IMR-90 (cell line): Measurements from ENCODE around the gene PLA2G4D. TPM values are rescaled to one million over a fixed set of nuclear protein-coding genes. Genes with fewer than 3 reads are reported as not detected.

Experiments
- ATAC-seq: fragments of 200-7000 bp; cut with Tn5 transposase; 2 replicates; pipeline ENCODE4 v1.9.1; 2020; ENCODE audit warnings: low read depth, mild to moderate bottlenecking, moderate library complexity
- Bru-seq: library from RNA; stranded (reverse); fragments of 400-500 nt; gene quantifications from one replicate; lab custom pipeline; 2021; lab: Mats Ljungman, UMichigan
- BruChase-seq, 2 experiments: library from RNA; stranded (reverse); fragments of 400-500 nt; gene quantifications; one replicate each; lab custom pipeline; 2021; lab: Mats Ljungman, UMichigan
- BruUV-seq: library from RNA; stranded (reverse); fragments of 400-500 nt; replicated peaks from 2 replicates; lab custom pipeline; 2021; lab: Mats Ljungman, UMichigan
- CTCF ChIA-PET: fragments of 300-600 bp; formaldehyde crosslinking; extraction: SDS; loops from one replicate; lab custom pipeline; 2021; ENCODE audit warnings: antibody characterized with exemption; lab: Yijun Ruan, JAX
- POLR2A ChIA-PET: fragments of 300-600 bp; sonication (Branson Sonifier 250); formaldehyde crosslinking; loops from one replicate; lab custom pipeline; 2022; ENCODE audit warnings: antibody characterized with exemption; ENCODE audit not compliant: unreplicated experiment; lab: Charles Lee
- DNase-seq: peaks from one replicate; pipeline ENCODE4 v3.0.0; 2013
- H2AFZ ChIP-seq: replicated peaks from 2 replicates; pipeline ENCODE3; 2013; ENCODE audit warnings: low read length, mild to moderate bottlenecking; ENCODE audit not compliant: poor library complexity
- H2AK5ac ChIP-seq: 2 replicates; pipeline ENCODE4 v1.6.1; 2013; ENCODE audit warnings: low read depth, low read length, inconsistent platforms
- H2AK9ac ChIP-seq: replicated peaks from 2 replicates; pipeline ENCODE3; 2013; ENCODE audit warnings: mild to moderate bottlenecking, low read depth, low read length, moderate library complexity; ENCODE audit not compliant: poor library complexity
- H2BK120ac ChIP-seq: 2 replicates; pipeline ENCODE4 v1.6.1; 2013; ENCODE audit warnings: low read depth, low read length, inconsistent platforms
- H2BK15ac ChIP-seq: 3 replicates; pipeline ENCODE4 v1.6.1; 2013; ENCODE audit warnings: low read depth, low read length, inconsistent platforms
- H2BK20ac ChIP-seq: 2 replicates; pipeline ENCODE4 v1.6.1; 2013; ENCODE audit warnings: low read depth, mild to moderate bottlenecking, inconsistent platforms, low read length, moderate library complexity
- H2BK5ac ChIP-seq: 2 replicates; pipeline ENCODE4 v1.6.1; 2013; ENCODE audit warnings: mild to moderate bottlenecking, low read depth, low read length, inconsistent platforms; ENCODE audit not compliant: poor library complexity, severe bottlenecking
- H3K14ac ChIP-seq: replicated peaks from 2 replicates; pipeline ENCODE4 v1.6.1; 2013; ENCODE audit warnings: low read depth, low read length, inconsistent platforms
- H3K18ac ChIP-seq: 2 replicates; pipeline ENCODE4 v1.6.1; 2013; ENCODE audit warnings: low read depth, low read length, control low read depth
- H3K23ac ChIP-seq: 2 replicates; pipeline ENCODE4 v1.6.1; 2013; ENCODE audit warnings: low read depth, low read length, inconsistent platforms
- H3K27ac ChIP-seq: 2 replicates; pipeline ENCODE4 v1.5.1; 2013; ENCODE audit warnings: mild to moderate bottlenecking, control low read depth, low read length; ENCODE audit not compliant: insufficient read depth
- H3K27me3 ChIP-seq: 2 replicates; pipeline ENCODE4 v1.6.1; 2013; ENCODE audit warnings: low read length; ENCODE audit not compliant: control insufficient read depth, insufficient read depth
- H3K36me3 ChIP-seq: 2 replicates; pipeline ENCODE4 v1.6.1; 2013; ENCODE audit warnings: low read length, mixed read lengths; ENCODE audit not compliant: control insufficient read depth, insufficient read depth
- H3K4ac ChIP-seq: 2 replicates; pipeline ENCODE4 v1.6.1; 2013; ENCODE audit warnings: low read depth, low read length, inconsistent platforms
- H3K4me1 ChIP-seq: 2 replicates; pipeline ENCODE4 v1.6.1; 2013; ENCODE audit warnings: low read length, mixed read lengths; ENCODE audit not compliant: control insufficient read depth, insufficient read depth
- H3K4me2 ChIP-seq: 2 replicates; pipeline ENCODE4 v1.6.1; 2013; ENCODE audit warnings: low read depth, mild to moderate bottlenecking, control low read depth, low read length, moderate library complexity
- H3K4me3 ChIP-seq: 2 replicates; pipeline ENCODE4 v1.5.1; 2013; ENCODE audit warnings: low read depth, mild to moderate bottlenecking, control low read depth, low read length, moderate library complexity; ENCODE audit not compliant: insufficient read depth
- H3K56ac ChIP-seq: 2 replicates; pipeline ENCODE4 v1.6.1; 2013; ENCODE audit warnings: low read length, inconsistent platforms; ENCODE audit not compliant: insufficient read depth; ENCODE audit errors: extremely low read depth
- H3K79me1 ChIP-seq, 2 experiments: 2 replicates each; pipeline ENCODE4 v1.6.1; 2013; ENCODE audit warnings: low read length in 2 of 2, inconsistent platforms in 1 of 2, low read depth in 1 of 2
- H3K9ac ChIP-seq: 2 replicates; pipeline ENCODE4 v1.6.1; 2013; ENCODE audit warnings: low read depth, low read length, control low read depth
- H3K9me1 ChIP-seq: 2 replicates; pipeline ENCODE4 v1.6.1; 2013; ENCODE audit warnings: low read length, inconsistent platforms; ENCODE audit not compliant: insufficient read depth
- H3K9me3 ChIP-seq: 2 replicates; pipeline ENCODE4 v1.6.1; 2013; ENCODE audit warnings: low read length; ENCODE audit not compliant: control insufficient read depth, insufficient read depth
- H4K20me1 ChIP-seq: 2 replicates; pipeline ENCODE4 v1.6.1; 2013; ENCODE audit warnings: low read length, inconsistent platforms; ENCODE audit not compliant: insufficient read depth
- H4K5ac ChIP-seq: 2 replicates; pipeline ENCODE4 v1.6.1; 2013; ENCODE audit warnings: mild to moderate bottlenecking, low read depth, low read length, control low read depth
- H4K8ac ChIP-seq, 2 experiments: 2 replicates each; pipeline ENCODE4 v1.6.1; 2013; ENCODE audit warnings: low read depth in 2 of 2, low read length in 2 of 2, control low read depth in 1 of 2, inconsistent platforms in 1 of 2
- H4K91ac ChIP-seq: 2 replicates; pipeline ENCODE4 v1.6.1; 2013; ENCODE audit warnings: low read depth, low read length, inconsistent platforms; ENCODE audit not compliant: insufficient read depth
- BHLHE40 ChIP-seq: fragments of 150-350 bp; IDR thresholded peaks from 2 replicates; pipeline ENCODE4 v1.6.1; 2016; ENCODE audit warnings: mild to moderate bottlenecking, low read depth, low read length
- CHD1 ChIP-seq: IDR thresholded peaks from 2 replicates; pipeline ENCODE4 v1.6.1; 2012; ENCODE audit warnings: low read depth, low read length, improper control_type of control experiment
- MXI1 ChIP-seq: IDR thresholded peaks from 2 replicates; pipeline ENCODE4 v1.6.1; 2012; ENCODE audit warnings: low read depth, mild to moderate bottlenecking, low read length, moderate library complexity, borderline replicate concordance
- POLR2A ChIP-seq: IDR thresholded peaks from 2 replicates; pipeline ENCODE4 v1.6.1; 2012; ENCODE audit warnings: mild to moderate bottlenecking, low read depth, low read length
- SMC3 ChIP-seq: fragments of 150-350 bp; IDR thresholded peaks from 2 replicates; pipeline ENCODE4 v1.6.1; 2016; ENCODE audit warnings: low read depth, mild to moderate bottlenecking, antibody characterized with exemption, low read length, moderate library complexity
- WGBS, 2 experiments: methylation state at CpG; one replicate each; pipeline versions ENCODE4 v1.1.5 to v1.1.7; 2013; ENCODE audit warnings: missing lambda C conversion rate in 2 of 2; ENCODE audit not compliant: insufficient read length in 1 of 2; ENCODE audit errors: extremely low coverage in 2 of 2; 5-methylcytosine and 5-hydroxymethylcytosine counted together
- dilution Hi-C: fragments of 300-500 bp; cut with HindIII; formaldehyde crosslinking; loops from one replicate; pipeline ENCODE4 v1.14.3; 2018; ENCODE audit warnings: low sequenced_read_pairs; ENCODE audit not compliant: unreplicated experiment
- in situ Hi-C: fragments of 300-500 bp; cut with MboI; formaldehyde crosslinking; loops from 3 replicates; pipeline ENCODE4 v1.14.3; 2019; ENCODE audit warnings: low sequenced_read_pairs, inconsistent platforms, mixed read lengths
- intact Hi-C: fragments of 100-400 bp; cut with micrococcal nuclease; formaldehyde crosslinking; loops from 2 replicates; pipeline ENCODE4 v1.10.0; 2022
- long read RNA-seq: library from polyadenylated mRNA; unstranded; transcript quantifications from one replicate; pipeline ENCODE4 v2.0.0, GENCODE V29; 2021; ENCODE audit not compliant: unreplicated experiment
- polyA plus RNA-seq, 3 experiments: library from polyadenylated mRNA; depleted of rRNA; stranded (reverse); fragments of >200 nt; gene quantifications; 2 replicates each; pipeline ENCODE4 v1.2.3, GENCODE V29; 2012; ENCODE audit warnings: low replicate concordance in 1 of 3
- total RNA-seq: library from RNA; depleted of rRNA; stranded (reverse); fragments of >200 nt; gene quantifications from 2 replicates; pipeline ENCODE4 v1.2.3, GENCODE V29; 2012; rRNA removed
- TF ChIP-seq, protein P1 (sequence below): fragments of 150-350 bp; IDR thresholded peaks from 2 replicates; pipeline ENCODE4 v1.6.1; 2017; ENCODE audit warnings: mild to moderate bottlenecking, antibody characterized with exemption, low read length, low read depth

Gene PLA2G4D, protein sequence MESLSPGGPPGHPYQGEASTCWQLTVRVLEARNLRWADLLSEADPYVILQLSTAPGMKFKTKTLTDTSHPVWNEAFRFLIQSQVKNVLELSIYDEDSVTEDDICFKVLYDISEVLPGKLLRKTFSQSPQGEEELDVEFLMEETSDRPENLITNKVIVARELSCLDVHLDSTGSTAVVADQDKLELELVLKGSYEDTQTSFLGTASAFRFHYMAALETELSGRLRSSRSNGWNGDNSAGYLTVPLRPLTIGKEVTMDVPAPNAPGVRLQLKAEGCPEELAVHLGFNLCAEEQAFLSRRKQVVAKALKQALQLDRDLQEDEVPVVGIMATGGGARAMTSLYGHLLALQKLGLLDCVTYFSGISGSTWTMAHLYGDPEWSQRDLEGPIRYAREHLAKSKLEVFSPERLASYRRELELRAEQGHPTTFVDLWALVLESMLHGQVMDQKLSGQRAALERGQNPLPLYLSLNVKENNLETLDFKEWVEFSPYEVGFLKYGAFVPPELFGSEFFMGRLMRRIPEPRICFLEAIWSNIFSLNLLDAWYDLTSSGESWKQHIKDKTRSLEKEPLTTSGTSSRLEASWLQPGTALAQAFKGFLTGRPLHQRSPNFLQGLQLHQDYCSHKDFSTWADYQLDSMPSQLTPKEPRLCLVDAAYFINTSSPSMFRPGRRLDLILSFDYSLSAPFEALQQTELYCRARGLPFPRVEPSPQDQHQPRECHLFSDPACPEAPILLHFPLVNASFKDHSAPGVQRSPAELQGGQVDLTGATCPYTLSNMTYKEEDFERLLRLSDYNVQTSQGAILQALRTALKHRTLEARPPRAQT
- not detected in 2 replicates for total RNA-seq
- not detected in 2 replicates for polyA plus RNA-seq (2012; rRNA removed)
- polyA plus RNA-seq (2012; cell fraction: cytosol; rRNA removed): 0.01 TPM in 1 of 2 replicates, not detected in the other
- polyA plus RNA-seq (2012; cell fraction: nucleus; rRNA removed; ENCODE audit: low replicate concordance): 0.01 and 0.02 TPM in 2 replicates
- not detected for Bru-seq, nascent RNA
- not detected for BruChase-seq, experiment 1, labeled RNA remaining after a 6-hour chase
- not detected for BruChase-seq, experiment 2, labeled RNA remaining after a 2-hour chase
- long read RNA-seq: 0 reads

DNA sequence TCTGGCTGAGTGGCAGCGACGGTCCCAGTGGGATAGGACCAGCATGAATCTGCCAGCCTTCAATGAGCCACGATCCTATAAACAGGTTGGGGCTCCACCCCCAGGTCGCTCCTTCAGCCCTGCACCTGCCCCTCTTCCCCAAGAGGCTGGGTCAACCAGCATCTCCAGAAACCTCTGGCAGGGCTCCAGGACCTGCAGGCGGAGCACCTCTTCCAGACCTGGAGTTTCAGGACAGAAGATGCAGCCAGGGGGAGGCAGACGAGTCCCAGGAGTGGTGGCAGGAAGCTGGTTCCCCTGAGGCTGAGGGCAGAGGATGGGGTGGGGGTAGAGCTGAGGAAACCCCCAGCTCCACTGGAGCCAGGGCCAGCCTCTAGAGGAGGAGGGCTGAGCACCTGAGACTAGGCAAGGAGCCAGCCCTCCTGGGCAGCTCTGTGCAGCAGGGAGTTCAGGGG, at the start of gene PLA2G4D:
Gene PLA2G4D (minus strand): TSS at position 51 of the 452 bp plus-strand sequence. CDS start 103 bp downstream, outside the sequence.
- H2AK9ac ChIP-seq: no peak within 1 kb of the TSS
- H3K9me3 ChIP-seq: no peaks in the 10 kb centered on the region; the same call in none of the 2 replicates
- no peaks in the 10 kb centered on the region for H3K9me1 ChIP-seq
- intact Hi-C loops: no loop called here
- H3K36me3 ChIP-seq: no peaks in the 10 kb centered on the region
- H2BK5ac ChIP-seq: no peak within 1 kb of the TSS
- H3K27me3 ChIP-seq: peaks cover 57% of the 10 kb centered on the region
- DNase-seq (no peak), ATAC-seq (no peak)
- H3K4me2 ChIP-seq: no peak within 1 kb of the TSS
- H3K79me1 ChIP-seq: no peaks in the 10 kb centered on the region
- no peak within 1 kb of the TSS for H3K9ac ChIP-seq
- H2AK5ac ChIP-seq: no peak within 1 kb of the TSS
- ChIA-PET CTCF (no interaction called here), POLR2A (no interaction called here)
- H3K23ac ChIP-seq: no peak within 1 kb of the TSS
- no peak within 1 kb of the TSS for H3K27ac ChIP-seq
- no peaks in the 10 kb centered on the region for H3K4me1 ChIP-seq
- TF ChIP-seq MXI1: no peak
- no peak for TF ChIP-seq SMC3
- no peak for TF ChIP-seq BHLHE40
- no peak for TF ChIP-seq CHD1
- TF ChIP-seq, protein P1, sequence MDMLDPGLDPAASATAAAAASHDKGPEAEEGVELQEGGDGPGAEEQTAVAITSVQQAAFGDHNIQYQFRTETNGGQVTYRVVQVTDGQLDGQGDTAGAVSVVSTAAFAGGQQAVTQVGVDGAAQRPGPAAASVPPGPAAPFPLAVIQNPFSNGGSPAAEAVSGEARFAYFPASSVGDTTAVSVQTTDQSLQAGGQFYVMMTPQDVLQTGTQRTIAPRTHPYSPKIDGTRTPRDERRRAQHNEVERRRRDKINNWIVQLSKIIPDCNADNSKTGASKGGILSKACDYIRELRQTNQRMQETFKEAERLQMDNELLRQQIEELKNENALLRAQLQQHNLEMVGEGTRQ: no peak
- no peak for TF ChIP-seq POLR2A
- H3K14ac ChIP-seq: no peak within 1 kb of the TSS
- H4K91ac ChIP-seq: no peak within 1 kb of the TSS
- H2BK120ac ChIP-seq: no peak within 1 kb of the TSS
- H4K5ac ChIP-seq: no peak within 1 kb of the TSS
- in situ Hi-C loops: no loop called here
- dilution Hi-C loops: no loop called here
- H2BK20ac ChIP-seq: no peak within 1 kb of the TSS
- no peak within 1 kb of the TSS for H4K8ac ChIP-seq
- no peak within 1 kb of the TSS for H3K4ac ChIP-seq
- no peak within 1 kb of the TSS for H3K4me3 ChIP-seq
- no peak within 1 kb of the TSS for H3K18ac ChIP-seq
- no peaks in the 10 kb centered on the region for H4K20me1 ChIP-seq
- no peak within 1 kb of the TSS for H2BK15ac ChIP-seq
- BruUV-seq: no TSS peak
- no peak within 1 kb of the TSS for H3K56ac ChIP-seq
- WGBS, 2 experiments: 56% methylated on average over 5 of the region's 6 CpGs; no CpG with 5 or more reads in 1 of the 2 experiments
- no peak within 1 kb of the TSS for H2AFZ ChIP-seq
